Effector memory CD4-positive, alpha-beta T cell (primary cell): ENCODE measurements around the gene KIFC3.
"Not testable (repeated sequence)": the region's sequence is repeated elsewhere in the genome, so short reads cannot be mapped to it uniquely, and the experiment has no call there.

Experiments
- DNase-seq, 3 donors: peaks; one replicate each; pipeline ENCODE4 v3.0.0-alpha.2; 2020
- H3K27ac ChIP-seq: 2 replicates; pipeline ENCODE4 v1.7.0; 2013; ENCODE audit warnings: mild to moderate bottlenecking, low read length, moderate library complexity; ENCODE audit not compliant: insufficient read depth, poor library complexity, severe bottlenecking
- H3K27me3 ChIP-seq: replicated peaks from 2 replicates; pipeline ENCODE4 v1.7.0; 2013; ENCODE audit warnings: mild to moderate bottlenecking, low read length; ENCODE audit not compliant: insufficient read depth, control insufficient read depth, poor library complexity, severe bottlenecking
- H3K36me3 ChIP-seq: 2 replicates; pipeline ENCODE4 v1.7.0; 2013; ENCODE audit warnings: mild to moderate bottlenecking, low read length, moderate library complexity; ENCODE audit not compliant: control insufficient read depth, insufficient read depth
- H3K4me1 ChIP-seq: 2 replicates; pipeline ENCODE4 v1.7.0; 2013; ENCODE audit warnings: low read length, mild to moderate bottlenecking; ENCODE audit not compliant: control insufficient read depth, insufficient read depth, poor library complexity, severe bottlenecking
- H3K4me3 ChIP-seq: 2 replicates; pipeline ENCODE4 v1.7.0; 2013; ENCODE audit warnings: low read length, low read depth, mild to moderate bottlenecking; ENCODE audit not compliant: insufficient read depth, poor library complexity, severe bottlenecking
- H3K9me3 ChIP-seq: 2 replicates; pipeline ENCODE4 v1.7.0; 2013; ENCODE audit warnings: mild to moderate bottlenecking, low read length, moderate library complexity; ENCODE audit not compliant: control insufficient read depth

Gene KIFC3

GRCh38 chr16:57723170-57723569, 79.1 kb downstream of the KIFC3 start:
- Histone ChIP-seq H3K4me3 (no peak overlapping the region), H3K27me3 (no peaks in the 10 kb centered on the region), H3K27ac (no peak overlapping the region), H3K9me3 (no peaks in the 10 kb centered on the region), H3K36me3 (no peaks in the 10 kb centered on the region), H3K4me1 (no peaks in the 10 kb centered on the region)
- DNase-seq, result no peak

- Histone ChIP-seq H3K4me3 (no peak overlapping the region), H3K4me1 (no peaks in the 10 kb centered on the region), H3K9me3 (no peaks in the 10 kb centered on the region), H3K36me3 (no peaks in the 10 kb centered on the region), H3K27ac (no peak overlapping the region), H3K27me3 (no peaks in the 10 kb centered on the region)
- DNase-seq, result no peak
These were observed 79.6 kb downstream of the KIFC3 start for GRCh38 chr16:57722651-57723050.

- Histone ChIP-seq H3K4me3 (no peak overlapping the region), H3K36me3 (no peaks in the 10 kb centered on the region), H3K27me3 (no peaks in the 10 kb centered on the region), H3K4me1 (no peaks in the 10 kb centered on the region), H3K27ac (no peak overlapping the region), H3K9me3 (no peaks in the 10 kb centered on the region)
- no peak for DNase-seq
These were observed 80.1 kb downstream of the KIFC3 start for GRCh38 chr16:57722210-57722499.

GRCh38 chr16:57721356-57722209, 80.7 kb downstream of the KIFC3 start:
- Histone ChIP-seq H3K4me1 (no peaks in the 10 kb centered on the region), H3K27me3 (no peaks in the 10 kb centered on the region), H3K9me3 (no peaks in the 10 kb centered on the region), H3K4me3 (no peak overlapping the region), H3K27ac (no peak overlapping the region), H3K36me3 (no peaks in the 10 kb centered on the region)
- DNase-seq, result no peak

- no peaks in the 10 kb centered on the region for H3K9me3 ChIP-seq
- no peaks in the 10 kb centered on the region for H3K36me3 ChIP-seq
- peak in 1 of 3 donors; percentile 18 for DNase-seq
- H3K27ac ChIP-seq, result no peak overlapping the region
- no peaks in the 10 kb centered on the region for H3K27me3 ChIP-seq
- no peak overlapping the region for H3K4me3 ChIP-seq
- H3K4me1 ChIP-seq, result no peaks in the 10 kb centered on the region
These were observed 82.1 kb downstream of the KIFC3 start for GRCh38 chr16:57720142-57720575.

GRCh38 chr16:57714047-57714446, 88.2 kb downstream of the KIFC3 start:
- H3K9me3 ChIP-seq, result no peaks in the 10 kb centered on the region
- H3K4me1 ChIP-seq, result no peaks in the 10 kb centered on the region
- H3K4me3 ChIP-seq, result no peak overlapping the region
- H3K27ac ChIP-seq, result no peak overlapping the region
- no peak for DNase-seq
- H3K27me3 ChIP-seq, result no peaks in the 10 kb centered on the region
- H3K36me3 ChIP-seq, result no peaks in the 10 kb centered on the region

GRCh38 chr16:57713596-57713995, 88.7 kb downstream of the KIFC3 start:
- DNase-seq, result no peak
- no peaks in the 10 kb centered on the region for H3K4me1 ChIP-seq
- no peaks in the 10 kb centered on the region for H3K27me3 ChIP-seq
- no peak overlapping the region for H3K27ac ChIP-seq
- H3K36me3 ChIP-seq, result no peaks in the 10 kb centered on the region
- H3K4me3 ChIP-seq, result no peak overlapping the region
- H3K9me3 ChIP-seq, result no peaks in the 10 kb centered on the region

GRCh38 chr16:57712569-57712968, 89.7 kb downstream of the KIFC3 start:
- not testable (repeated sequence) for H3K4me1 ChIP-seq, H3K27ac ChIP-seq, H3K36me3 ChIP-seq, DNase-seq, H3K4me3 ChIP-seq, H3K9me3 ChIP-seq, H3K27me3 ChIP-seq

- Histone ChIP-seq H3K4me1 (no peaks in the 10 kb centered on the region), H3K36me3 (no peaks in the 10 kb centered on the region), H3K9me3 (no peaks in the 10 kb centered on the region), H3K4me3 (no peak overlapping the region), H3K27me3 (no peaks in the 10 kb centered on the region), H3K27ac (no peak overlapping the region)
- DNase-seq, result no peak
These were observed 90.3 kb downstream of the KIFC3 start for GRCh38 chr16:57711993-57712392.

GRCh38 chr16:57711346-57711745, 90.9 kb downstream of the KIFC3 start:
- H3K27ac ChIP-seq, result no peak overlapping the region
- H3K9me3 ChIP-seq, result no peaks in the 10 kb centered on the region
- no peaks in the 10 kb centered on the region for H3K4me1 ChIP-seq
- DNase-seq, result no peak
- H3K36me3 ChIP-seq, result no peaks in the 10 kb centered on the region
- no peak overlapping the region for H3K4me3 ChIP-seq
- H3K27me3 ChIP-seq, result no peaks in the 10 kb centered on the region
